Endothelial cell of umbilical vein (primary cell): ENCODE results near the gene KIDINS220. TPM values are rescaled to one million over a fixed set of nuclear protein-coding genes. Genes with fewer than 3 reads are reported as not detected.

Experiments used
- BruUV-seq: library from RNA; stranded (reverse); fragments of 400-500 nt; replicated peaks from 2 replicates; lab custom pipeline; 2021; lab: Mats Ljungman, UMichigan
- CTCF ChIA-PET: fragments of 300-600, 350-600 bp; sonication (Branson Sonifier 250); formaldehyde crosslinking; loops from one replicate; lab custom pipeline; 2021; ENCODE audit warnings: antibody characterized with exemption, inconsistent platforms; lab: Charles Lee
- POLR2A ChIA-PET: fragments of 300-600, 350-600 bp; sonication (Branson Sonifier 250); formaldehyde crosslinking; loops from one replicate; lab custom pipeline; 2021; ENCODE audit warnings: antibody characterized with exemption, inconsistent platforms; lab: Charles Lee
- DNase-seq: peaks from one replicate; pipeline ENCODE4 v3.0.0-alpha.2; 2011; ENCODE audit warnings: low read depth, low spot score
- FAIRE-seq: peaks from 2 replicates; lab custom pipeline; 2011; peaks lifted over from hg19 to GRCh38; lab: Jason Lieb, UNC
- H2AFZ ChIP-seq: 2 replicates; pipeline ENCODE4 v1.6.0; 2012; ENCODE audit warnings: low read depth, low read length, control low read depth, inconsistent platforms
- H3K27ac ChIP-seq: 2 replicates; pipeline ENCODE4 v1.5.1; 2011; ENCODE audit warnings: low read depth, mild to moderate bottlenecking, control low read depth, low read length, moderate library complexity; ENCODE audit not compliant: insufficient read depth
- H3K27me3 ChIP-seq, 2 experiments: 2 replicates each; pipeline versions ENCODE4 v1.6.0 to v1.6.1; 2011; ENCODE audit warnings: low read length in 2 of 2, mixed read lengths in 1 of 2; ENCODE audit not compliant: control insufficient read depth in 2 of 2, insufficient read depth in 2 of 2
- H3K36me3 ChIP-seq, 2 experiments: 2 replicates in 1 of 2; 3 replicates in 1 of 2; pipeline ENCODE4 v1.5.1; 2011; ENCODE audit warnings: low read length in 2 of 2, mild to moderate bottlenecking in 1 of 2, moderate library complexity in 1 of 2; ENCODE audit not compliant: control insufficient read depth in 2 of 2, insufficient read depth in 2 of 2; ENCODE audit errors: extremely low read depth in 1 of 2
- H3K4me1 ChIP-seq: 3 replicates; pipeline ENCODE4 v1.5.1; 2011; ENCODE audit warnings: mild to moderate bottlenecking, low read length; ENCODE audit not compliant: control insufficient read depth, insufficient read depth; ENCODE audit errors: extremely low read depth
- H3K4me2 ChIP-seq: 2 replicates; pipeline ENCODE4 v1.6.1; 2011; ENCODE audit warnings: low read length, control low read depth, mixed read lengths; ENCODE audit not compliant: insufficient read depth
- H3K4me3 ChIP-seq, 3 experiments: fragments of 200-600 bp in 1 of 3; sonication (generic), shearing (Covaris generic) in 1 of 3; replicated peaks in 1 of 3; 2 replicates each; pipeline ENCODE4 v1.5.1; 2011 to 2016; ENCODE audit warnings: control low read depth in 3 of 3, low read length in 3 of 3, mild to moderate bottlenecking in 2 of 3, inconsistent platforms in 1 of 3, low read depth in 1 of 3, moderate library complexity in 1 of 3; ENCODE audit not compliant: insufficient read depth in 1 of 3
- H3K79me2 ChIP-seq: 2 replicates; pipeline ENCODE4 v1.6.0; 2012; ENCODE audit warnings: low read length, inconsistent platforms; ENCODE audit not compliant: control insufficient read depth, insufficient read depth
- H3K9ac ChIP-seq: replicated peaks from 2 replicates; pipeline ENCODE3; 2011; ENCODE audit warnings: low read length, control low read depth; ENCODE audit not compliant: insufficient read depth; ENCODE audit errors: extremely low read depth
- H3K9me1 ChIP-seq: replicated peaks from 3 replicates; pipeline ENCODE4 v1.6.0; 2011; ENCODE audit warnings: mild to moderate bottlenecking, low read length; ENCODE audit not compliant: control insufficient read depth, insufficient read depth; ENCODE audit errors: extremely low read depth
- H3K9me3 ChIP-seq: replicated peaks from 2 replicates; pipeline ENCODE4 v1.5.1; 2012; ENCODE audit warnings: low read length, inconsistent platforms; ENCODE audit not compliant: control insufficient read depth, insufficient read depth
- H4K20me1 ChIP-seq: replicated peaks from 2 replicates; pipeline ENCODE3; 2011; ENCODE audit warnings: mild to moderate bottlenecking, low read length; ENCODE audit not compliant: control insufficient read depth, insufficient read depth; ENCODE audit errors: extremely low read depth
- CTCF ChIP-seq, 2 donors: IDR thresholded peaks; 1 replicate in 1 of 2; 2 replicates in 1 of 2; pipeline ENCODE4 v1.5.1; 2011; ENCODE audit warnings: low read length in 2 of 2, mild to moderate bottlenecking in 2 of 2, moderate library complexity in 2 of 2, control low read depth in 1 of 2, inconsistent platforms in 1 of 2, low read depth in 1 of 2; ENCODE audit not compliant: insufficient read depth in 1 of 2; ENCODE audit errors: extremely low read depth in 1 of 2
- EZH2 ChIP-seq: IDR thresholded peaks from 2 replicates; pipeline ENCODE4 v1.6.1; 2012; ENCODE audit warnings: borderline replicate concordance, low read depth, mild to moderate bottlenecking, moderate library complexity, low read length, inconsistent platforms; ENCODE audit not compliant: severe bottlenecking
- FOS ChIP-seq: IDR thresholded peaks from 2 replicates; pipeline ENCODE4 v1.6.1; 2011; ENCODE audit warnings: mild to moderate bottlenecking, low read length, moderate library complexity, borderline replicate concordance; ENCODE audit not compliant: insufficient read depth
- GATA2 ChIP-seq: IDR thresholded peaks from 2 replicates; pipeline ENCODE4 v1.7.0; 2011; ENCODE audit warnings: low read depth, mild to moderate bottlenecking, moderate library complexity, mixed read lengths, low read length; ENCODE audit not compliant: insufficient read length, insufficient read depth
- JUN ChIP-seq: IDR thresholded peaks from 2 replicates; pipeline ENCODE4 v1.6.1; 2011; ENCODE audit warnings: borderline replicate concordance, low read depth; ENCODE audit not compliant: insufficient read length, insufficient read depth
- MAX ChIP-seq: IDR thresholded peaks from 2 replicates; pipeline ENCODE4 v1.6.1; 2011; ENCODE audit not compliant: insufficient read depth, insufficient read length
- MYC ChIP-seq: IDR thresholded peaks from one replicate; pipeline ENCODE4 v1.6.1; 2011; ENCODE audit warnings: mild to moderate bottlenecking, low read depth, low read length
- POLR2AphosphoS5 ChIP-seq: IDR thresholded peaks from 2 replicates; pipeline ENCODE4 v1.6.1; 2012; ENCODE audit warnings: low read depth, mild to moderate bottlenecking, control low read depth, low read length, moderate library complexity; ENCODE audit not compliant: insufficient read depth
- dilution Hi-C: fragments of 300-500 bp; cut with MboI; formaldehyde crosslinking; loops from one replicate; pipeline ENCODE4 v1.15.0; 2019; ENCODE audit warnings: low sequenced_read_pairs; ENCODE audit not compliant: extremely low pct_ligation_motif_present
- intact Hi-C: fragments of 100-400 bp; cut with micrococcal nuclease; formaldehyde crosslinking; loops from one replicate; pipeline ENCODE4 v1.10.0; 2022
- polyA plus RNA-seq, 4 experiments: library from polyadenylated mRNA; depleted of rRNA in 3 of 4; stranded (reverse) in 3 of 4; unstranded in 1 of 4; fragments of >200 nt; gene quantifications; 2 replicates each; pipeline versions ENCODE4 v1.2.1 to v1.2.3, GENCODE V29; 2011 to 2012; ENCODE audit warnings: missing spikeins in 1 of 4
- total RNA-seq: library from RNA; stranded (reverse); gene quantifications from 2 replicates; pipeline ENCODE4 v1.2.3, GENCODE V29; 2021

Gene KIDINS220
- total and polyA plus RNA-seq, 2 donors (not counting 3 experiments of a cell fraction or from before 2014, with no cell fraction given), result 33.9 to 41.3 TPM

- Histone ChIP-seq H3K36me3 (no peaks in the 10 kb centered on the region), H3K4me3 (no peak overlapping the region), H3K27ac (no peak overlapping the region), H3K9ac (no peak overlapping the region), H3K9me3 (no peaks in the 10 kb centered on the region), H4K20me1 (no peaks in the 10 kb centered on the region), H3K79me2 (no peaks in the 10 kb centered on the region), H3K27me3 (peaks cover 0 to under 1% of the 10 kb centered on the region in 2 experiments), H3K4me2 (no peak overlapping the region), H3K9me1 (no peaks in the 10 kb centered on the region), H2AFZ (no peak overlapping the region), H3K4me1 (no peaks in the 10 kb centered on the region)
- intact Hi-C loops (no loop called here), dilution Hi-C loops (no loop called here)
- no TSS peak for BruUV-seq
- FAIRE-seq (no peak), DNase-seq (no peak)
- ChIA-PET POLR2A (no interaction called here), CTCF (interaction anchor here (2.1 kb wide), 1 partner anchor 1270 kb away, joined by 6 read pairs; no protein-coding TSS in a partner anchor)
- TF ChIP-seq POLR2AphosphoS5, result no peak
- TF ChIP-seq CTCF (IDR thresholded peaks at IDR 0.05; ENCODE audit: extremely low read depth in 1 of 2, insufficient read depth in 1 of 2, low read depth in 1 of 2, low read length in 2 of 2), result no peak
- no peak for TF ChIP-seq MAX
- no peak for TF ChIP-seq FOS
Observed at GRCh38 chr2:8697190-8697589, 140.2 kb downstream of the KIDINS220 start.

GRCh38 chr2:8694737-8695136, 142.7 kb downstream of the KIDINS220 start:
- CTCF ChIA-PET, result interaction anchor here (1.1 kb wide), 1 partner anchor 67 kb away, joined by 3 read pairs; no protein-coding TSS in a partner anchor
- no peaks in the 10 kb centered on the region for H3K4me1 ChIP-seq
- no peaks in the 10 kb centered on the region for H3K9me1 ChIP-seq
- dilution Hi-C loops (no loop called here), intact Hi-C loops (loop anchor here (5.0 kb wide), 1 partner anchor 443 kb away; no protein-coding TSS in a partner anchor)
- TF ChIP-seq GATA2, result no peak
- no peak for TF ChIP-seq POLR2AphosphoS5
- no peak for TF ChIP-seq FOS
- TF ChIP-seq MYC, result no peak
- no peak for TF ChIP-seq EZH2
- no peak for TF ChIP-seq JUN
- DNase-seq (no peak), FAIRE-seq (no peak)
- H3K9me3 ChIP-seq, result no peaks in the 10 kb centered on the region
- no peaks in the 10 kb centered on the region for H3K36me3 ChIP-seq
- H3K9ac ChIP-seq, result no peak overlapping the region
- H3K4me2 ChIP-seq, result no peak overlapping the region
- no peak overlapping the region for H3K4me3 ChIP-seq
- no TSS peak for BruUV-seq
- no peak overlapping the region for H3K27ac ChIP-seq
- no peaks in the 10 kb centered on the region for H3K79me2 ChIP-seq
- no peak overlapping the region for H2AFZ ChIP-seq
- POLR2A ChIA-PET, result no interaction called here
- no peaks in the 10 kb centered on the region for H4K20me1 ChIP-seq
- H3K27me3 ChIP-seq, result peaks cover 0 to 2% of the 10 kb centered on the region in 2 experiments
